ENCODE results near the gene ALG12.

DNA sequence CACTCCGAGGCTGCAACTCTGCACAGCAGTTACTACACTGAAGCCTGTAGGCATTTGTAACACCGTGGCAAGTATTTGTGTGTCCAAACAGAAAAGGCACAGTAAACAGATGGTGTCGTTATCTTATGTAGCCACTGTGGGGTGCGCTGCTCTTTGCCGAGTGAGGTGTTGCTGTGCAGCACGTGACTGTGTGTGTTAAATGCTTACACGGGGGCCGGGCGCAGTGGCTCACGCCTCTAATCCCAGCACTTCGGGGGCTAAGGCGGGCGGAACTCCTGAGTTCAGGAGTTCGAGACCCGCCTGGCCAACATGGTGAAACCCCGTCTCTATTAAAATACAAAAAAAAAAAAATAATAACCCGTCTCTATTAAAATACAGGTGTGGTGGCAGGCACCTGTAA, 53.1 kb downstream of the ALG12 start:
- TF ChIP-seq, protein P1, sequence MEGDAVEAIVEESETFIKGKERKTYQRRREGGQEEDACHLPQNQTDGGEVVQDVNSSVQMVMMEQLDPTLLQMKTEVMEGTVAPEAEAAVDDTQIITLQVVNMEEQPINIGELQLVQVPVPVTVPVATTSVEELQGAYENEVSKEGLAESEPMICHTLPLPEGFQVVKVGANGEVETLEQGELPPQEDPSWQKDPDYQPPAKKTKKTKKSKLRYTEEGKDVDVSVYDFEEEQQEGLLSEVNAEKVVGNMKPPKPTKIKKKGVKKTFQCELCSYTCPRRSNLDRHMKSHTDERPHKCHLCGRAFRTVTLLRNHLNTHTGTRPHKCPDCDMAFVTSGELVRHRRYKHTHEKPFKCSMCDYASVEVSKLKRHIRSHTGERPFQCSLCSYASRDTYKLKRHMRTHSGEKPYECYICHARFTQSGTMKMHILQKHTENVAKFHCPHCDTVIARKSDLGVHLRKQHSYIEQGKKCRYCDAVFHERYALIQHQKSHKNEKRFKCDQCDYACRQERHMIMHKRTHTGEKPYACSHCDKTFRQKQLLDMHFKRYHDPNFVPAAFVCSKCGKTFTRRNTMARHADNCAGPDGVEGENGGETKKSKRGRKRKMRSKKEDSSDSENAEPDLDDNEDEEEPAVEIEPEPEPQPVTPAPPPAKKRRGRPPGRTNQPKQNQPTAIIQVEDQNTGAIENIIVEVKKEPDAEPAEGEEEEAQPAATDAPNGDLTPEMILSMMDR (conservative IDR thresholded peaks at IDR 0.05; ENCODE audit: low read depth in 2 of 2) = no peak
- TF ChIP-seq POLR2AphosphoS5 (IDR thresholded peaks at IDR 0.05; ENCODE audit: low read depth) (no peak), CREB1 (CRISPR knock-in tag; IDR thresholded peaks at IDR 0.05; ENCODE audit: low read depth) (no peak), EZH2 (IDR thresholded peaks at IDR 0.05; ENCODE audit: low read depth, unreplicated experiment) (no peak), EZH2phosphoT487 (IDR thresholded peaks at IDR 0.05; ENCODE audit: unreplicated experiment) (no peak)

All from GM23338 (cell line).